Midbrain (tissue), 1 donor: ENCODE measurements around the gene DMD.
"Not testable (repeated sequence)": the region's sequence is repeated elsewhere in the genome, so short reads cannot be mapped to it uniquely, and the experiment has no call there.

Experiments
- DNase-seq: peaks from one replicate; lab custom pipeline; 2025; lab: John Stamatoyannopoulos, UW

DMD gene

GRCh38 chrX:33211356-33212260, at the start of gene DMD:
DMD (minus strand) TSS chrX:33211549; CDS start chrX:33211312, 237 bp downstream.
- DNase-seq, result peak; percentile 45

- no peak for DNase-seq
These were observed 41.0 kb upstream of the DMD start for GRCh38 chrX:33252306-33252825.

GRCh38 chrX:33218819-33219218, 7.5 kb upstream of the DMD start:
- no peak for DNase-seq

- DNase-seq, result no peak
These were observed 1.2 kb downstream of the DMD start for GRCh38 chrX:33210156-33210555.

- no peak for DNase-seq
These were observed 4.3 kb downstream of the DMD start for GRCh38 chrX:33207056-33207455.

- no peak for DNase-seq
These were observed 6.0 kb downstream of the DMD start for GRCh38 chrX:33205321-33205720.

- DNase-seq, result no peak
These were observed 6.5 kb downstream of the DMD start for GRCh38 chrX:33204889-33205288.

GRCh38 chrX:33198561-33199279, 12.6 kb downstream of the DMD start:
- DNase-seq, result no peak

GRCh38 chrX:33195698-33196097, 15.7 kb downstream of the DMD start:
- DNase-seq, result no peak

GRCh38 chrX:33194876-33195433, 16.4 kb downstream of the DMD start:
- DNase-seq, result no peak

- no peak for DNase-seq
These were observed 17.1 kb downstream of the DMD start for GRCh38 chrX:33194289-33194688.

- no peak for DNase-seq
These were observed 21.3 kb downstream of the DMD start for GRCh38 chrX:33190016-33190415.

GRCh38 chrX:33188881-33189280, 22.5 kb downstream of the DMD start:
- DNase-seq, result no peak

GRCh38 chrX:33188286-33188685, 23.1 kb downstream of the DMD start:
- no peak for DNase-seq

GRCh38 chrX:33184803-33185202, 26.5 kb downstream of the DMD start:
- not testable (repeated sequence) for DNase-seq

- DNase-seq, result no peak
These were observed 28.0 kb downstream of the DMD start for GRCh38 chrX:33183361-33183760.

GRCh38 chrX:33178690-33179089, 32.7 kb downstream of the DMD start:
- DNase-seq, result no peak

GRCh38 chrX:33178218-33178617, 33.1 kb downstream of the DMD start:
- no peak for DNase-seq

- no peak for DNase-seq
These were observed 36.1 kb downstream of the DMD start for GRCh38 chrX:33175201-33175600.

GRCh38 chrX:33171041-33171440, 40.3 kb downstream of the DMD start:
- DNase-seq, result no peak

GRCh38 chrX:33161829-33162228, 49.5 kb downstream of the DMD start:
- no peak for DNase-seq

- no peak for DNase-seq
These were observed 51.1 kb downstream of the DMD start for GRCh38 chrX:33160273-33160672.
